GM20000 (cell line): Measurements from ENCODE around the gene ZCCHC24.

Experiments
- DNase-seq: peaks from one replicate; pipeline ENCODE4 v3.0.0; 2012; ENCODE audit warnings: low spot score
- TF ChIP-seq, protein P1 (sequence below): IDR thresholded peaks from 2 replicates; pipeline ENCODE4 v1.5.1; 2012; ENCODE audit warnings: mild to moderate bottlenecking, control low read depth; ENCODE audit errors: extremely low read depth, missing control alignments

The ZCCHC24 gene

DNA sequence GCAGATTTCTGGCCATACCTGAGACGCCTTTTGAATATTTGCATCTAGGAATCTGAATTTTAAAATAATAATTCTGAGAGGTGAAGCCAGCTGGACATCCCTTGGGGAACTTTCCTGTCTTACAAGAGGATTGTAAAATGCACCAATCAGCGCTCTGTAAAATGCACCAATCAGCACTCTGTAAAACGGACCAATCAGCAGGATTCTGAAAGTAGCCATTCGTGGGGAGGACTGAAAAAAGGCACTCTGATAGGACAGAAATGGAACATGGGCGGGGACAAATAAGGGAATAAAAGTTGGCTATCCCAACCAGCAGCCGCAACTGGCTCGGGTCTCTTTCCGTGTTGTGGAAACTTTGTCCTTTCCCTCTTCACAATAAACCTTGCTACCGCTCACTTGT, 88.2 kb downstream of the ZCCHC24 start:
- DNase-seq: no peak

DNA sequence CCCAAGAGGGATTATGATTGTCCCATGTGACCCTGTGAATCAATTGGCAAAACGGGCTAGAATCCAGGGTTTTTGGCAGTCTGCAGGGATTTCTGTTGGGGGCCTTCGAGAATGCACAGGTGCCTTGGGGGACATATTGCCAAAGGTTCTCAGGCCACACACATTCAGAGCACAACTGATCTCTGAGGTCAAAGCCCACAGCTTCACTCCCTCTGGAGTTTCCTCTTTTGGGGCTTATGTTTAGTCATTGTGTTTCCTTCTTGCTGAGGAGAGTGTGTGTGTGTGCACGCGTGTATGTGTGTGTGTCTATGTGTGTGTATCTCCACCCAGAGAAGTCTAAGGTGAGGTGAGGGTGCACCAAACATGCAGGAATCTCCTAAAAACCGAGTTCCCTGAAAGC, 89.3 kb downstream of the ZCCHC24 start:
- TF ChIP-seq, protein P1, sequence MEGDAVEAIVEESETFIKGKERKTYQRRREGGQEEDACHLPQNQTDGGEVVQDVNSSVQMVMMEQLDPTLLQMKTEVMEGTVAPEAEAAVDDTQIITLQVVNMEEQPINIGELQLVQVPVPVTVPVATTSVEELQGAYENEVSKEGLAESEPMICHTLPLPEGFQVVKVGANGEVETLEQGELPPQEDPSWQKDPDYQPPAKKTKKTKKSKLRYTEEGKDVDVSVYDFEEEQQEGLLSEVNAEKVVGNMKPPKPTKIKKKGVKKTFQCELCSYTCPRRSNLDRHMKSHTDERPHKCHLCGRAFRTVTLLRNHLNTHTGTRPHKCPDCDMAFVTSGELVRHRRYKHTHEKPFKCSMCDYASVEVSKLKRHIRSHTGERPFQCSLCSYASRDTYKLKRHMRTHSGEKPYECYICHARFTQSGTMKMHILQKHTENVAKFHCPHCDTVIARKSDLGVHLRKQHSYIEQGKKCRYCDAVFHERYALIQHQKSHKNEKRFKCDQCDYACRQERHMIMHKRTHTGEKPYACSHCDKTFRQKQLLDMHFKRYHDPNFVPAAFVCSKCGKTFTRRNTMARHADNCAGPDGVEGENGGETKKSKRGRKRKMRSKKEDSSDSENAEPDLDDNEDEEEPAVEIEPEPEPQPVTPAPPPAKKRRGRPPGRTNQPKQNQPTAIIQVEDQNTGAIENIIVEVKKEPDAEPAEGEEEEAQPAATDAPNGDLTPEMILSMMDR: no peak
- DNase-seq: peak; percentile 8

More for the DNA sequence above, 88.2 kb downstream of the ZCCHC24 start:
- TF ChIP-seq, protein P1: no peak

DNA sequence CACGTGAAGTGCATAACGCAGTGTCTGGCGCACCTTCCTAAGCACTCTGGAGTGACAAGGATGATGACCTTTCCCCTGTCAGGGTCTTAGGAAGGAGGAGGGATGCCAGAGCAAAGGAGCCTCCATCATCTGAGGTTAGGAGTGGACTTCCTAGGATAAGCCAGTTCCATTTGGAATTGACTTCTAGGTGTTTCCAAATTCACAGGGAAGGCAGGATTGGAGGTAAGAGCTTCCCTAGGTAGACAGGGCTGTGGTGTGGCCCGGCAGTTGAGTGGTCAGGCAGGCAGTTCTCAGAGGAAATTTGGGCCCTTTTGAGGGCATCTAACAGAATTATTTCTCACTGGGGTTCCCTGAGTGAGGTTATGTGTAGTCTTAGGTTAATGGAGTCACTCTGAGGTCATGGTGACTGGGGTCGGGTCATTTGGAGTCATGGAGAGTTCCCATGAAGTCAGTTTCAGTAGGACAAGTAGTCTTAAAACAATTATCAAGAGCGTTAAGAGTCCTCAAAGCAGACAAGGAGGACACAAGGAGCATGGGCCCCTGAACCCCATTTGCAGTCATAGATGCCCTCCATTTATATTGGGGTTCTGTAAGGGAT, 89.9 kb downstream of the ZCCHC24 start:
- peak; percentile 2 for DNase-seq
- TF ChIP-seq, protein P1: no peak

DNA sequence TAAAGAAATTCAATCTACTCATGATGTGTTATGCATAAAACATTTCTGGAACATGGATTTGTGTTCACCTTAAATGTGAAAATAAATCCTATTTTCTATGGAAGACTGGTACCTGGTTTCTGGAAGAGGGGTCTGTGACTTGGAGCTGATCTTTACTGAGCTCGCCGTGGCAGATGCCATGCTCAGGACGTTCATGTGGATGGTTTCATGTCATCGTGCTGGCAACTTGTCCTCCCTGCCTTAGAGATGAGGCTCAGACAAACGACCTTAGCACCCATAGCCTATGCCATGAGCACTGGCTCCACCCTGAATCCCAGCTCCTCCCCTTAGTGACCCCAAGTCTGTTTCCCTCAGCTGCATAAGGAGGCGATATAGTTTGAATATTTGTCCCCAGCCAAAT, 90.8 kb downstream of the ZCCHC24 start:
- no peak for DNase-seq
- TF ChIP-seq, protein P1: no peak

DNA sequence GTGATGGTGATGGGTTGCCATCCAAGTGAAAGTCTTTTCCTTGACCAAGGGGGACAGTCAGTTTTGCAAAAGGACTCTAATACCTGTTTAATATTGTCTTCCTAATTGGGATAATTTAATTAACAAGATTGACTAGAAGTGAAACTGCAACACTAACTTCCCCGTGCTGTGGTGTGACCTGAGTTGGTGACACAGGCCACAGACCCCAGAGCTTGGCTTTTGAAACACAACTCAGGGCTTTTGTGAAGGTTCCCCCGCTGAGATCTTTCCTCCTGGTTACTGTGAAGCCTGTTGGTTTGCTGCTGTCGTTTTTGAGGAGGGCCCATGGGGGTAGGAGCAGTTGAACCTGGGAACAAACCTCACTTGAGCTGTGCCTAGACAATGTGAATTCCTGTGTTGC, 91.3 kb downstream of the ZCCHC24 start:
- DNase-seq: peak; percentile 47
- TF ChIP-seq, protein P1: no peak

DNA sequence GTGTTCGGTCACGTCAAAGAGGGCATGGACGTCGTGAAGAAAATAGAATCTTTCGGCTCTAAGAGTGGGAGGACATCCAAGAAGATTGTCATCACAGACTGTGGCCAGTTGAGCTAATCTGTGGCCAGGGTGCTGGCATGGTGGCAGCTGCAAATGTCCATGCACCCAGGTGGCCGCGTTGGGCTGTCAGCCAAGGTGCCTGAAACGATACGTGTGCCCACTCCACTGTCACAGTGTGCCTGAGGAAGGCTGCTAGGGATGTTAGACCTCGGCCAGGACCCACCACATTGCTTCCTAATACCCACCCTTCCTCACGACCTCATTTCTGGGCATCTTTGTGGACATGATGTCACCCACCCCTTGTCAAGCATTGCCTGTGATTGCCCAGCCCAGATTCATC, 91.7 kb downstream of the ZCCHC24 start:
- DNase-seq: peak; percentile 9
- TF ChIP-seq, protein P1: no peak

DNA sequence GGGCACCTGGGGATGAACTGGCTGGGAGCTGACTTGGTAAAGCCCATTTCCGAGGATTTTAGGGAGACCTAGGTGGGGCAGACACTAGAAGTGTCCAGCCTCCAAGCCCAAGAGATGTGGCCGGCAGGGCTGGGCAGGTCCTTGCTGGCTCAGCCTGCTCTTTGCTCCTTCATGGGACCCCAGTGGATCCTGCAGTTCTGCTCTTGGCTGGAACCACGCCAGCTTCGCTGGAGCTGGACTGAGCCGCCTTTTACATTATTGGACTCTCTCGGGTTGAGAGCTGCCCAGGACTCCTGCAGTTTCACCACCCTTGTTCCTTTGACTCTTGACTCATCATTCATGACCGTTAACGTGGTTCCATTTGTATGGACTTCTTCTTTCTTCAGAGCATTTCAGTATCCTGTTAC, 92.4 kb downstream of the ZCCHC24 start:
- no peak for DNase-seq
- TF ChIP-seq, protein P1: no peak
